Measurements from ENCODE around the gene NCKAP5. TPM values are rescaled to one million over a fixed set of nuclear protein-coding genes. Genes with fewer than 3 reads are reported as not detected.

The NCKAP5 gene
- total and polyA plus RNA-seq, 4 donors: 0.57 to 2.8 (median 2.4) TPM

DNA sequence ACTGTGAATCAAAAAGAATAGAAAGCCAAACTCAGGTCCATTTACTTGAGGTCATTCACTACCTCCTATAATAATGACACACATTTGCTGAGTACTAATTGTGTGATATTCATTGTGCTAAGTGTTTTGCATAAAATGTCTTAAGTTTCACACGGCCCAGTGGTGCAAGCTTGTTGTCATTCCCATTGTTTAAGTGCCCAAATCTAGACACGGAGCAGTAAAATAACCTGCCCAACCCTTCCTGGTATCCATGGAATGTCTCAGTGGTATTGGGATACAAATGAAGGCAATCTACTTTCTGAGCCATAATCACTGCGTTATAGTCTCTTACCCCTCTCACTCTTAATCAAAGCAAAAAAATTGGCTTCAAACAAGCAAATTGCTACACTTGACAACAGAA is 233.3 kb downstream of the NCKAP5 start:
- Histone ChIP-seq H3K9me3 (ENCODE audit: control insufficient read depth in 4 of 4, low read length in 3 of 4) (no peaks in the 10 kb centered on the region), H3K9ac (ENCODE audit: low read depth in 1 of 2, low read length in 2 of 2) (no peak overlapping the region), H3K4me1 (ENCODE audit: control insufficient read depth in 4 of 4, insufficient read depth in 4 of 4, low read length in 3 of 4) (no peaks in the 10 kb centered on the region), H3K27ac (ENCODE audit: low read depth in 1 of 2, low read length in 2 of 2) (no peak overlapping the region), H3K4me3 (ENCODE audit: low read depth in 1 of 3, low read length in 3 of 3) (no peak overlapping the region), H3K27me3 (ENCODE audit: control insufficient read depth in 4 of 4, insufficient read depth in 4 of 4, low read length in 3 of 4) (no peaks in the 10 kb centered on the region), H3K36me3 (ENCODE audit: control insufficient read depth in 4 of 4, insufficient read depth in 3 of 4, low read depth in 1 of 4, low read length in 3 of 4) (peaks cover 0 to 1% (median 0%) of the 10 kb centered on the region in 4 donors)
- no peak for DNase-seq (ENCODE audit: low spot score)
- no peak for TF ChIP-seq HNF4G (IDR thresholded peaks at IDR 0.05)
- TF ChIP-seq, protein P1, sequence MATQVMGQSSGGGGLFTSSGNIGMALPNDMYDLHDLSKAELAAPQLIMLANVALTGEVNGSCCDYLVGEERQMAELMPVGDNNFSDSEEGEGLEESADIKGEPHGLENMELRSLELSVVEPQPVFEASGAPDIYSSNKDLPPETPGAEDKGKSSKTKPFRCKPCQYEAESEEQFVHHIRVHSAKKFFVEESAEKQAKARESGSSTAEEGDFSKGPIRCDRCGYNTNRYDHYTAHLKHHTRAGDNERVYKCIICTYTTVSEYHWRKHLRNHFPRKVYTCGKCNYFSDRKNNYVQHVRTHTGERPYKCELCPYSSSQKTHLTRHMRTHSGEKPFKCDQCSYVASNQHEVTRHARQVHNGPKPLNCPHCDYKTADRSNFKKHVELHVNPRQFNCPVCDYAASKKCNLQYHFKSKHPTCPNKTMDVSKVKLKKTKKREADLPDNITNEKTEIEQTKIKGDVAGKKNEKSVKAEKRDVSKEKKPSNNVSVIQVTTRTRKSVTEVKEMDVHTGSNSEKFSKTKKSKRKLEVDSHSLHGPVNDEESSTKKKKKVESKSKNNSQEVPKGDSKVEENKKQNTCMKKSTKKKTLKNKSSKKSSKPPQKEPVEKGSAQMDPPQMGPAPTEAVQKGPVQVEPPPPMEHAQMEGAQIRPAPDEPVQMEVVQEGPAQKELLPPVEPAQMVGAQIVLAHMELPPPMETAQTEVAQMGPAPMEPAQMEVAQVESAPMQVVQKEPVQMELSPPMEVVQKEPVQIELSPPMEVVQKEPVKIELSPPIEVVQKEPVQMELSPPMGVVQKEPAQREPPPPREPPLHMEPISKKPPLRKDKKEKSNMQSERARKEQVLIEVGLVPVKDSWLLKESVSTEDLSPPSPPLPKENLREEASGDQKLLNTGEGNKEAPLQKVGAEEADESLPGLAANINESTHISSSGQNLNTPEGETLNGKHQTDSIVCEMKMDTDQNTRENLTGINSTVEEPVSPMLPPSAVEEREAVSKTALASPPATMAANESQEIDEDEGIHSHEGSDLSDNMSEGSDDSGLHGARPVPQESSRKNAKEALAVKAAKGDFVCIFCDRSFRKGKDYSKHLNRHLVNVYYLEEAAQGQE (IDR thresholded peaks at IDR 0.05): no peak
- TF ChIP-seq, protein P2, sequence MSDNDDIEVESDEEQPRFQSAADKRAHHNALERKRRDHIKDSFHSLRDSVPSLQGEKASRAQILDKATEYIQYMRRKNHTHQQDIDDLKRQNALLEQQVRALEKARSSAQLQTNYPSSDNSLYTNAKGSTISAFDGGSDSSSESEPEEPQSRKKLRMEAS (IDR thresholded peaks at IDR 0.05): no peak
- TF ChIP-seq, protein P3, sequence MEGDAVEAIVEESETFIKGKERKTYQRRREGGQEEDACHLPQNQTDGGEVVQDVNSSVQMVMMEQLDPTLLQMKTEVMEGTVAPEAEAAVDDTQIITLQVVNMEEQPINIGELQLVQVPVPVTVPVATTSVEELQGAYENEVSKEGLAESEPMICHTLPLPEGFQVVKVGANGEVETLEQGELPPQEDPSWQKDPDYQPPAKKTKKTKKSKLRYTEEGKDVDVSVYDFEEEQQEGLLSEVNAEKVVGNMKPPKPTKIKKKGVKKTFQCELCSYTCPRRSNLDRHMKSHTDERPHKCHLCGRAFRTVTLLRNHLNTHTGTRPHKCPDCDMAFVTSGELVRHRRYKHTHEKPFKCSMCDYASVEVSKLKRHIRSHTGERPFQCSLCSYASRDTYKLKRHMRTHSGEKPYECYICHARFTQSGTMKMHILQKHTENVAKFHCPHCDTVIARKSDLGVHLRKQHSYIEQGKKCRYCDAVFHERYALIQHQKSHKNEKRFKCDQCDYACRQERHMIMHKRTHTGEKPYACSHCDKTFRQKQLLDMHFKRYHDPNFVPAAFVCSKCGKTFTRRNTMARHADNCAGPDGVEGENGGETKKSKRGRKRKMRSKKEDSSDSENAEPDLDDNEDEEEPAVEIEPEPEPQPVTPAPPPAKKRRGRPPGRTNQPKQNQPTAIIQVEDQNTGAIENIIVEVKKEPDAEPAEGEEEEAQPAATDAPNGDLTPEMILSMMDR (IDR thresholded peaks at IDR 0.05; ENCODE audit: low read depth, low read length, missing input control): no peak
- no peak for TF ChIP-seq JUND (IDR thresholded peaks at IDR 0.05)
- 87% methylated on average over 3 of the region's 3 CpGs for WGBS

DNA sequence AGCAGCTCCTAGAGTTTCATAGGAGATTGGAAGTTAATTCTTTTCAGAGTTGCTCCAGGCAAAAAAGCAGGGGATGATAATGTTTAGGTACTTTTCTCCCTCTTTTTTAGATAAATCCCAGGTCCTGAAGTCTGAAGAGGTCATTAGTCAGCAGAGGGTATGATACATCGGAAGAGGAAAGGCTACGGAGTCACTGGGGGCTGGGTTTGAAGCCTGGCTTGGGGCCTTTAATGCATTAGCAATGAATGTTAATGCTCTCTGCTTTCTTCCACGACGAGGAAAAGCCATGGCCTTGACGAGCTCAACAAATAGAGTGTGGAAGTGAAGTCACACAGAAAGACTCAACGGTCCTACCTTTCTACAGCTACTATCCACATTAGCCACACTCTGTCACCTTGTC is 235.1 kb downstream of the NCKAP5 start:
- Histone ChIP-seq H3K9ac (ENCODE audit: low read depth in 1 of 2, low read length in 2 of 2) (no peak overlapping the region), H3K36me3 (ENCODE audit: control insufficient read depth in 4 of 4, insufficient read depth in 3 of 4, low read depth in 1 of 4, low read length in 3 of 4) (peaks cover 0 to 1% (median 0%) of the 10 kb centered on the region in 4 donors), H3K27me3 (ENCODE audit: control insufficient read depth in 4 of 4, insufficient read depth in 4 of 4, low read length in 3 of 4) (no peaks in the 10 kb centered on the region), H3K4me1 (ENCODE audit: control insufficient read depth in 4 of 4, insufficient read depth in 4 of 4, low read length in 3 of 4) (no peaks in the 10 kb centered on the region), H3K4me3 (ENCODE audit: low read depth in 1 of 3, low read length in 3 of 3) (no peak overlapping the region), H3K9me3 (ENCODE audit: control insufficient read depth in 4 of 4, low read length in 3 of 4) (no peaks in the 10 kb centered on the region), H3K27ac (ENCODE audit: low read depth in 1 of 2, low read length in 2 of 2) (no peak overlapping the region)
- TF ChIP-seq, protein P2 (IDR thresholded peaks at IDR 0.05): no peak
- TF ChIP-seq RAD21 (IDR thresholded peaks at IDR 0.05) (no peak), TAF1 (conservative IDR thresholded peaks at IDR 0.05) (no peak), FOXA1 (IDR thresholded peaks at IDR 0.05) (no peak), FOXA2 (IDR thresholded peaks at IDR 0.05) (no peak), EGR1 (IDR thresholded peaks at IDR 0.05; ENCODE audit: low read depth in 2 of 2) (no peak), YY1 (IDR thresholded peaks at IDR 0.05) (no peak), HNF4A (conservative IDR thresholded peaks at IDR 0.05) (no peak), HNF4G (IDR thresholded peaks at IDR 0.05) (no peak), NR2F2 (IDR thresholded peaks at IDR 0.05) (no peak), RXRA (IDR thresholded peaks at IDR 0.05) (no peak), GABPA (IDR thresholded peaks at IDR 0.05 in 1 of 2, conservative IDR thresholded peaks at IDR 0.05 in 1 of 2) (no peak), JUND (IDR thresholded peaks at IDR 0.05) (no peak), SP1 (IDR thresholded peaks at IDR 0.05) (no peak)
- TF ChIP-seq, protein P3 (IDR thresholded peaks at IDR 0.05; ENCODE audit: low read depth, low read length, missing input control): no peak
- TF ChIP-seq, protein P4, sequence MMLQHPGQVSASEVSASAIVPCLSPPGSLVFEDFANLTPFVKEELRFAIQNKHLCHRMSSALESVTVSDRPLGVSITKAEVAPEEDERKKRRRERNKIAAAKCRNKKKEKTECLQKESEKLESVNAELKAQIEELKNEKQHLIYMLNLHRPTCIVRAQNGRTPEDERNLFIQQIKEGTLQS (IDR thresholded peaks at IDR 0.05): no peak
- TF ChIP-seq, protein P1 (IDR thresholded peaks at IDR 0.05): no peak
- TF ChIP-seq, protein P5, sequence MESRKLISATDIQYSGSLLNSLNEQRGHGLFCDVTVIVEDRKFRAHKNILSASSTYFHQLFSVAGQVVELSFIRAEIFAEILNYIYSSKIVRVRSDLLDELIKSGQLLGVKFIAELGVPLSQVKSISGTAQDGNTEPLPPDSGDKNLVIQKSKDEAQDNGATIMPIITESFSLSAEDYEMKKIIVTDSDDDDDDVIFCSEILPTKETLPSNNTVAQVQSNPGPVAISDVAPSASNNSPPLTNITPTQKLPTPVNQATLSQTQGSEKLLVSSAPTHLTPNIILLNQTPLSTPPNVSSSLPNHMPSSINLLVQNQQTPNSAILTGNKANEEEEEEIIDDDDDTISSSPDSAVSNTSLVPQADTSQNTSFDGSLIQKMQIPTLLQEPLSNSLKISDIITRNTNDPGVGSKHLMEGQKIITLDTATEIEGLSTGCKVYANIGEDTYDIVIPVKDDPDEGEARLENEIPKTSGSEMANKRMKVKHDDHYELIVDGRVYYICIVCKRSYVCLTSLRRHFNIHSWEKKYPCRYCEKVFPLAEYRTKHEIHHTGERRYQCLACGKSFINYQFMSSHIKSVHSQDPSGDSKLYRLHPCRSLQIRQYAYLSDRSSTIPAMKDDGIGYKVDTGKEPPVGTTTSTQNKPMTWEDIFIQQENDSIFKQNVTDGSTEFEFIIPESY (IDR thresholded peaks at IDR 0.05): no peak
- DNase-seq (ENCODE audit: low spot score): no peak
- 89% methylated on average over 6 of the region's 6 CpGs for WGBS
